PFSK-1 (cell line): ENCODE measurements around the gene HUS1B.

ENCODE experiments used
- FOXP2 ChIP-seq: optimal IDR thresholded peaks from 2 replicates; pipeline ENCODE3; 2011; ENCODE audit warnings: borderline replicate concordance, control low read depth, inconsistent platforms; ENCODE audit not compliant: insufficient read depth; ENCODE audit errors: extremely low read length, extremely low read depth
- SIN3A ChIP-seq: IDR thresholded peaks from 2 replicates; pipeline ENCODE4 v1.6.1; 2012; ENCODE audit warnings: mild to moderate bottlenecking, low read length, moderate library complexity, borderline replicate concordance; ENCODE audit not compliant: insufficient read depth
- TAF1 ChIP-seq: IDR thresholded peaks from 2 replicates; pipeline ENCODE4 v1.6.1; 2012; ENCODE audit warnings: low read length, control low read depth, borderline replicate concordance; ENCODE audit not compliant: insufficient read depth

DNA sequence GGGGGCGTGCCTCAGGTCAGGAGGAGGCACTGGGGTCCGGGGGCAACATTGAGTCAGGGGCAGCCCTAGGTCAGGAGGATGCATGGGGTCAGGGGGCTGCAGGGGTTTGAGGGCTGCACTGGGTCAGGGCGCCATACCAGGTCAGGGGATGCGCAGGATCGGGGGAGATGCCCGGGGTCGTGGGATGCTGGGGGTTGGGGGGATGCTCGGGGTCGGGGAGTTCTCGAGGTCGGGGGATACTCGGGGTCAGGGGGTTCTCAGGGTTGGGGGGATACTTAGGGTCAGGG, 36.8 kb upstream of the HUS1B start:
- TF ChIP-seq SIN3A (no peak), FOXP2 (no peak), TAF1 (no peak)
